PC-9 (cell line): ENCODE results near the gene ENPP6. TPM values are rescaled to one million over a fixed set of nuclear protein-coding genes. Genes with fewer than 3 reads are reported as not detected.

Experiments used
- BruUV-seq: library from RNA; stranded (reverse); fragments of 400-500 nt; replicated peaks from 2 replicates; lab custom pipeline; 2021; lab: Mats Ljungman, UMichigan
- CTCF ChIA-PET: fragments of 300-600 bp; sonication (Branson Sonifier 250); formaldehyde crosslinking; loops from one replicate; lab custom pipeline; 2022; ENCODE audit warnings: antibody characterized with exemption; lab: Charles Lee
- POLR2A ChIA-PET: fragments of 300-600 bp; sonication (Branson Sonifier 250); formaldehyde crosslinking; loops from one replicate; lab custom pipeline; 2022; ENCODE audit warnings: antibody characterized with exemption; ENCODE audit not compliant: unreplicated experiment; lab: Charles Lee
- DNase-seq, 2 experiments: peaks; one replicate each; pipeline versions ENCODE4 v3.0.0 to v3.0.0-alpha.2; 2015 to 2022; ENCODE audit warnings: mixed read lengths in 1 of 2
- H2AFZ ChIP-seq: fragments of 200-600 bp; sonication (generic); 2 replicates; pipeline ENCODE4 v1.8.1; 2017; ENCODE audit warnings: antibody characterized with exemption
- H3F3A ChIP-seq: fragments of 200-600 bp; sonication (generic); 2 replicates; pipeline ENCODE4 v1.8.1; 2017; ENCODE audit warnings: antibody characterized with exemption, mild to moderate bottlenecking, low read depth; ENCODE audit not compliant: insufficient read depth
- H3K27ac ChIP-seq: fragments of 200-600 bp; sonication (generic); 2 replicates; pipeline ENCODE4 v1.6.1; 2016; ENCODE audit warnings: mixed run types
- H3K27me3 ChIP-seq: fragments of 200-600 bp; sonication (generic); 2 replicates; pipeline ENCODE4 v1.6.1; 2016; ENCODE audit warnings: low read depth, mixed run types; ENCODE audit not compliant: insufficient read depth
- H3K36me3 ChIP-seq: fragments of 200-600 bp; sonication (generic); 2 replicates; pipeline ENCODE4 v1.6.1; 2016; ENCODE audit warnings: low read depth, mixed run types
- H3K4me1 ChIP-seq: fragments of 200-600 bp; sonication (generic); replicated peaks from 2 replicates; pipeline ENCODE4 v1.6.1; 2016; ENCODE audit warnings: mixed run types; ENCODE audit not compliant: insufficient read depth
- H3K4me2 ChIP-seq: fragments of 200-600 bp; sonication (generic); 2 replicates; pipeline ENCODE4 v1.6.1; 2017; ENCODE audit warnings: mixed run types
- H3K4me3 ChIP-seq: fragments of 200-600 bp; sonication (generic); 2 replicates; pipeline ENCODE4 v1.6.1; 2016; ENCODE audit warnings: mixed run types
- H3K79me2 ChIP-seq: fragments of 200-600 bp; sonication (generic); 2 replicates; pipeline ENCODE4 v1.6.1; 2017; ENCODE audit warnings: low read depth, mixed run types
- H3K9me2 ChIP-seq: fragments of 200-600 bp; sonication (generic); 2 replicates; pipeline ENCODE4 v1.8.1; 2017; ENCODE audit warnings: mild to moderate bottlenecking; ENCODE audit not compliant: insufficient read depth
- H3K9me3 ChIP-seq: fragments of 200-600 bp; sonication (generic); 2 replicates; pipeline ENCODE4 v1.8.1; 2016; ENCODE audit warnings: low read depth; ENCODE audit not compliant: insufficient read depth
- H4K20me1 ChIP-seq: fragments of 200-600 bp; sonication (generic); 2 replicates; pipeline ENCODE4 v1.8.1; 2017; ENCODE audit not compliant: insufficient read depth
- CTCF ChIP-seq: fragments of 200-600 bp; sonication (generic); conservative IDR thresholded peaks from 2 replicates; pipeline ENCODE4 v1.6.1; 2017; ENCODE audit warnings: mixed run types, antibody characterized with exemption, mild to moderate bottlenecking, moderate library complexity
- EZH2 ChIP-seq: fragments of 200-600 bp; sonication (generic); IDR thresholded peaks from 2 replicates; pipeline ENCODE4 v1.8.0; 2017; ENCODE audit warnings: antibody characterized with exemption, low read depth
- intact Hi-C: fragments of 100-400 bp; cut with micrococcal nuclease; formaldehyde crosslinking; loops from one replicate; pipeline ENCODE4 v1.10.0; 2022; ENCODE audit not compliant: unreplicated experiment
- total RNA-seq: library from RNA; stranded (reverse); gene quantifications from 2 replicates; pipeline ENCODE4 v1.2.3, GENCODE V29; 2021

The ENPP6 gene
- total RNA-seq, 1 experiment from 2014 or later = not detected

DNA sequence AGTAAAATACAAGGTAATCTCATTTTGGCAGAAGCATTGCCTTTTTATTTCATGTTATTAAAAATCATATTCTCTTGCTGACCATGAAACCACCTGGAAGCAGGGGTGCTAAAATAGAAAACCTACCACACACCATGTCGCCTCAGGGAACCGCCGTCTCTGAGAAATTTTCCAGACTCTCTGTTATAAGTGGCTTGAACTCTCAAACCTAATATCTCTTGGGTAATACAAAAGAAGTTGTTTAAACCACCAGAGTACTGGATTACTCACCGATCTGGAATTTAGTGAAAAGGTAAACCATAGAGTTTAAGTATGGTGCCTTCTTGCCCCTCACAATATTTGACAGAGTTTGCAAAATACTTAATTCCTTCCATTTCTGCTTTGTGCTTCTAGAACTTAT lies 27.7 kb downstream of the ENPP6 start:
- intact Hi-C loops = no loop called here
- DNase-seq = no peak

DNA sequence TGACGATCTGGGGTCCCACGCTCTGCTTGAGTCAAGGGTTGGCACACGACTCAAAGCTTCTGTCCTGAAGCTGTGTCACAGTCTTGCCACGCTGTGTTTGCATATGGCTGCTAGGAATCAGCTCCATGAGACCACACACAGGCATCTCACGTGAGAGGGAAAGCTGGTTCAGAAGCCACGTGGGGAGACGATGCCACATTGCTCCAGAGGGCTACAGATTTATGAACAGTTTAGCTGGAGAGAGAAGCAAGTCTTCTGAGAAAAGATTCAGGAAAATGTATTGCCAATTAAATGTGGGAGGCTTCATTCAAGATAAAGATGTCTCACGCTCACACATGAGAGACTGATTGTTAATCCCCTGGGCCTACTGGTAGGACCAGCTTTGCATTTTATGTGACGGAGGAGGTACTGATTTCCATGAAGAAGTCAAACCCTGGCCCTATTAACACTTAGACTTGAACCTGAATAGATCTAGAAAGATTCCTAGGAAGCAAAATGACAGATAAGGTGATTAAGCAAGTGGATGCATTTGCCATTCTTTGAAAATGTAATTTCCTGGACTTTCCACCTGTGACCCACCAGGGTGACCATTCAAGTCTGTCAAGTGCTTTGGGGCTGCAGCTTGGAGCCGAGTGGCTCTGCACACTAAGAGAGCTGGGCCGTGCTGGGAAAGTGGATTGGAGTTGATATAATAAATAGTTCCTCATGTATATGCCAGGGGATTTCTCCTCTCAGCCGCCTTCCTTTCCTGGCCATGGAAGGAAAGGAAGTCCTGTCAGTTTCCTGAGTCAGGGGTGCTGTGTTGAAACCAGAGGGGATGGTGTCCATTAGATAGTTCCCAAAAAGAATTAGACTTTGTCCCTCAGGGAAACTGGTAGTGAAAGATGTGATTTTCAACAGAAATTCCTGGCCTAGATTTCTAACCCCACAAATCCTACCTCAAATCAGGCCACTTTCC lies 29.0 kb downstream of the ENPP6 start:
- Histone ChIP-seq H2AFZ (no peak overlapping the region), H3F3A (no peaks in the 10 kb centered on the region), H3K9me3 (no peaks in the 10 kb centered on the region), H3K4me1 (no peaks in the 10 kb centered on the region), H3K36me3 (no peaks in the 10 kb centered on the region), H3K27me3 (no peaks in the 10 kb centered on the region), H3K79me2 (no peaks in the 10 kb centered on the region), H3K4me2 (no peak overlapping the region), H4K20me1 (no peaks in the 10 kb centered on the region), H3K4me3 (no peak overlapping the region), H3K9me2 (no peaks in the 10 kb centered on the region), H3K27ac (no peak overlapping the region)
- intact Hi-C loops = no loop called here
- no TSS peak for BruUV-seq
- POLR2A ChIA-PET = no interaction called here
- TF ChIP-seq EZH2 (no peak), CTCF (no peak)
- CTCF ChIA-PET = no interaction called here
- no peak for DNase-seq

More for the DNA sequence above, 27.7 kb downstream of the ENPP6 start:
- no peak overlapping the region for H3K27ac ChIP-seq
- no peaks in the 10 kb centered on the region for H3K9me3 ChIP-seq
- no peak overlapping the region for H3K4me3 ChIP-seq
- H3K9me2 ChIP-seq = no peaks in the 10 kb centered on the region
- H3F3A ChIP-seq = no peaks in the 10 kb centered on the region
- no peak overlapping the region for H2AFZ ChIP-seq
- POLR2A ChIA-PET = no interaction called here
- H3K4me1 ChIP-seq = no peaks in the 10 kb centered on the region
- H3K36me3 ChIP-seq = no peaks in the 10 kb centered on the region
- H3K79me2 ChIP-seq = no peaks in the 10 kb centered on the region
- no TSS peak for BruUV-seq
- TF ChIP-seq CTCF = no peak
- no peak overlapping the region for H3K4me2 ChIP-seq
- CTCF ChIA-PET = no interaction called here
- H4K20me1 ChIP-seq = no peaks in the 10 kb centered on the region
- no peaks in the 10 kb centered on the region for H3K27me3 ChIP-seq

GRCh38 chr4:184177271-184177670 lies 40.4 kb downstream of the ENPP6 start:
- no peaks in the 10 kb centered on the region for H3K79me2 ChIP-seq
- no peak overlapping the region for H3K4me2 ChIP-seq
- H3K27ac ChIP-seq = no peak overlapping the region
- H3K27me3 ChIP-seq = no peaks in the 10 kb centered on the region
- H4K20me1 ChIP-seq = no peaks in the 10 kb centered on the region
- H3F3A ChIP-seq = no peaks in the 10 kb centered on the region
- no peak overlapping the region for H3K4me3 ChIP-seq
- DNase-seq = no peak
- intact Hi-C loops = no loop called here
- no TSS peak for BruUV-seq
- no peak overlapping the region for H2AFZ ChIP-seq
- TF ChIP-seq EZH2 = no peak
- no peak for TF ChIP-seq CTCF
- H3K9me3 ChIP-seq = no peaks in the 10 kb centered on the region
- H3K4me1 ChIP-seq = no peaks in the 10 kb centered on the region
- POLR2A ChIA-PET = no interaction called here
- no peaks in the 10 kb centered on the region for H3K9me2 ChIP-seq
- no peaks in the 10 kb centered on the region for H3K36me3 ChIP-seq
- CTCF ChIA-PET = no interaction called here
